A549 (cell line): ENCODE data around the gene AGFG1.

Source experiments
- BHLHE40 ChIP-seq: IDR thresholded peaks from 2 replicates; pipeline ENCODE4 v1.6.1; 2012; ENCODE audit warnings: low read depth, low read length, inconsistent platforms
- EP300 ChIP-seq, 2 experiments: fragments of >200 bp; sonication (Bioruptor Twin); formaldehyde crosslinking; IDR thresholded peaks; 2 replicates in 1 of 2; 3 replicates in 1 of 2; pipeline ENCODE4 v1.6.1; 2016 to 2017
- POLR2A ChIP-seq: IDR thresholded peaks from 2 replicates; pipeline ENCODE4 v1.6.1; 2012; ENCODE audit warnings: mild to moderate bottlenecking, low read length
- RARB ChIP-seq: fragments of 250-450 bp; sonication (Bioruptor Pico); IDR thresholded peaks from 2 replicates; pipeline ENCODE4 v1.8.0; 2021; ENCODE audit warnings: mild to moderate bottlenecking, moderate library complexity
- RCOR1 ChIP-seq: fragments of 150-350 bp; IDR thresholded peaks from 2 replicates; pipeline ENCODE4 v1.6.1; 2014; ENCODE audit warnings: antibody characterized with exemption, low read length, low read depth
- RFX5 ChIP-seq: fragments of 450-650 bp; IDR thresholded peaks from 2 replicates; pipeline ENCODE4 v1.7.1; 2014; ENCODE audit warnings: antibody characterized with exemption, mild to moderate bottlenecking, moderate library complexity
- ZFP36 ChIP-seq: fragments of 450-650 bp; IDR thresholded peaks from 2 replicates; pipeline ENCODE4 v1.6.1; 2014; ENCODE audit warnings: borderline replicate concordance; ENCODE audit not compliant: partially characterized antibody
- ZSCAN20 ChIP-seq: fragments of 250-450 bp; sonication (Bioruptor Pico); IDR thresholded peaks from 2 replicates; pipeline ENCODE4 v1.8.0; 2022; ENCODE audit warnings: mild to moderate bottlenecking, moderate library complexity
- TF ChIP-seq, protein P1 (sequence below): fragments of >200 bp; sonication (Bioruptor Twin); formaldehyde crosslinking; IDR thresholded peaks from 3 replicates; pipeline ENCODE4 v1.5.1; 2016
- TF ChIP-seq, protein P2 (sequence below): fragments of >200 bp; sonication (Bioruptor Twin); formaldehyde crosslinking; IDR thresholded peaks from 3 replicates; pipeline ENCODE4 v1.6.1; 2016
- TF ChIP-seq, protein P3 (sequence below): IDR thresholded peaks from 2 replicates; pipeline ENCODE4 v1.6.1; 2012
- TF ChIP-seq, protein P4 (sequence below): fragments of 200-600 bp; sonication (generic); IDR thresholded peaks from 2 replicates; pipeline ENCODE4 v1.6.1; 2016; ENCODE audit warnings: antibody characterized with exemption, mild to moderate bottlenecking, moderate library complexity

DNA sequence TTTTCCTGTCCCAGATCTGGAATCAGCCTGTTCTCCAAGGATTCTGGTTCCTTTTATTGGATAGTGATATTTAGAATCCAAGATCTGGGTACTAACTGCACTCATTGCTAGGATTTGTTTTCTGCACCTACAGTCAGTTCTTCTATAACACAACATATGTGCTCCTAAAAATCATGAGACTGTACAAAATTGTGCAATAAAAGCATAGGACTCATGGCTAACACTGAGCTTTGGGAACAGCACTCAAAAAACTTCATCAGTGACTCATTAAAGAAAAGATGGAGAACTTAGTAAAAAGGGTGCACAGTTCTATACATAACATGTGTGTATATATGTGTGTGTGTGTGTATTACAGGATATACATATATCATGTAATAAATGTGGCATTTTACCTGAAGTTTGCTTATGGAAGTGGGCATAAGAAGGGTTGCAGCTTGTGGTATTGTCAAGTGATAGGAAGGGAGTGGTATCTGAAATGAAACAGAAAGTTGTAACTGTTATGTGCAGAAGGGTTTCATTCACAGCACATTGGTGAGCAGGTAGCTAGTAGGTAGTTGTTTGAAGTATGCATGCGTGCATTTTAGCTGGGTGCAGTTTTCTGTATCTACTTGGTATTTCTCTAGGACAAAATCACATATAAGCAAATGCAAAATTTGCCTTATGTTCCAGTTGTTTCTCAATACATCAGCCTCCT, 120.9 kb downstream of the AGFG1 start:
- TF ChIP-seq, protein P1, sequence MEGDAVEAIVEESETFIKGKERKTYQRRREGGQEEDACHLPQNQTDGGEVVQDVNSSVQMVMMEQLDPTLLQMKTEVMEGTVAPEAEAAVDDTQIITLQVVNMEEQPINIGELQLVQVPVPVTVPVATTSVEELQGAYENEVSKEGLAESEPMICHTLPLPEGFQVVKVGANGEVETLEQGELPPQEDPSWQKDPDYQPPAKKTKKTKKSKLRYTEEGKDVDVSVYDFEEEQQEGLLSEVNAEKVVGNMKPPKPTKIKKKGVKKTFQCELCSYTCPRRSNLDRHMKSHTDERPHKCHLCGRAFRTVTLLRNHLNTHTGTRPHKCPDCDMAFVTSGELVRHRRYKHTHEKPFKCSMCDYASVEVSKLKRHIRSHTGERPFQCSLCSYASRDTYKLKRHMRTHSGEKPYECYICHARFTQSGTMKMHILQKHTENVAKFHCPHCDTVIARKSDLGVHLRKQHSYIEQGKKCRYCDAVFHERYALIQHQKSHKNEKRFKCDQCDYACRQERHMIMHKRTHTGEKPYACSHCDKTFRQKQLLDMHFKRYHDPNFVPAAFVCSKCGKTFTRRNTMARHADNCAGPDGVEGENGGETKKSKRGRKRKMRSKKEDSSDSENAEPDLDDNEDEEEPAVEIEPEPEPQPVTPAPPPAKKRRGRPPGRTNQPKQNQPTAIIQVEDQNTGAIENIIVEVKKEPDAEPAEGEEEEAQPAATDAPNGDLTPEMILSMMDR, result no peak
- no peak for TF ChIP-seq RARB (CRISPR knock-in tag)
- no peak for TF ChIP-seq POLR2A
- no peak for TF ChIP-seq EP300 (IDR thresholded peaks at IDR 0.05)
- no peak for TF ChIP-seq ZSCAN20 (CRISPR knock-in tag)
- TF ChIP-seq RFX5, result no peak
- TF ChIP-seq, protein P2, sequence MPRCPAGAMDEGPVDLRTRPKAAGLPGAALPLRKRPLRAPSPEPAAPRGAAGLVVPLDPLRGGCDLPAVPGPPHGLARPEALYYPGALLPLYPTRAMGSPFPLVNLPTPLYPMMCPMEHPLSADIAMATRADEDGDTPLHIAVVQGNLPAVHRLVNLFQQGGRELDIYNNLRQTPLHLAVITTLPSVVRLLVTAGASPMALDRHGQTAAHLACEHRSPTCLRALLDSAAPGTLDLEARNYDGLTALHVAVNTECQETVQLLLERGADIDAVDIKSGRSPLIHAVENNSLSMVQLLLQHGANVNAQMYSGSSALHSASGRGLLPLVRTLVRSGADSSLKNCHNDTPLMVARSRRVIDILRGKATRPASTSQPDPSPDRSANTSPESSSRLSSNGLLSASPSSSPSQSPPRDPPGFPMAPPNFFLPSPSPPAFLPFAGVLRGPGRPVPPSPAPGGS, result no peak
- TF ChIP-seq ZFP36, result no peak
- TF ChIP-seq, protein P3, sequence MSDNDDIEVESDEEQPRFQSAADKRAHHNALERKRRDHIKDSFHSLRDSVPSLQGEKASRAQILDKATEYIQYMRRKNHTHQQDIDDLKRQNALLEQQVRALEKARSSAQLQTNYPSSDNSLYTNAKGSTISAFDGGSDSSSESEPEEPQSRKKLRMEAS, result no peak
- TF ChIP-seq RCOR1, result no peak
- TF ChIP-seq, protein P4, sequence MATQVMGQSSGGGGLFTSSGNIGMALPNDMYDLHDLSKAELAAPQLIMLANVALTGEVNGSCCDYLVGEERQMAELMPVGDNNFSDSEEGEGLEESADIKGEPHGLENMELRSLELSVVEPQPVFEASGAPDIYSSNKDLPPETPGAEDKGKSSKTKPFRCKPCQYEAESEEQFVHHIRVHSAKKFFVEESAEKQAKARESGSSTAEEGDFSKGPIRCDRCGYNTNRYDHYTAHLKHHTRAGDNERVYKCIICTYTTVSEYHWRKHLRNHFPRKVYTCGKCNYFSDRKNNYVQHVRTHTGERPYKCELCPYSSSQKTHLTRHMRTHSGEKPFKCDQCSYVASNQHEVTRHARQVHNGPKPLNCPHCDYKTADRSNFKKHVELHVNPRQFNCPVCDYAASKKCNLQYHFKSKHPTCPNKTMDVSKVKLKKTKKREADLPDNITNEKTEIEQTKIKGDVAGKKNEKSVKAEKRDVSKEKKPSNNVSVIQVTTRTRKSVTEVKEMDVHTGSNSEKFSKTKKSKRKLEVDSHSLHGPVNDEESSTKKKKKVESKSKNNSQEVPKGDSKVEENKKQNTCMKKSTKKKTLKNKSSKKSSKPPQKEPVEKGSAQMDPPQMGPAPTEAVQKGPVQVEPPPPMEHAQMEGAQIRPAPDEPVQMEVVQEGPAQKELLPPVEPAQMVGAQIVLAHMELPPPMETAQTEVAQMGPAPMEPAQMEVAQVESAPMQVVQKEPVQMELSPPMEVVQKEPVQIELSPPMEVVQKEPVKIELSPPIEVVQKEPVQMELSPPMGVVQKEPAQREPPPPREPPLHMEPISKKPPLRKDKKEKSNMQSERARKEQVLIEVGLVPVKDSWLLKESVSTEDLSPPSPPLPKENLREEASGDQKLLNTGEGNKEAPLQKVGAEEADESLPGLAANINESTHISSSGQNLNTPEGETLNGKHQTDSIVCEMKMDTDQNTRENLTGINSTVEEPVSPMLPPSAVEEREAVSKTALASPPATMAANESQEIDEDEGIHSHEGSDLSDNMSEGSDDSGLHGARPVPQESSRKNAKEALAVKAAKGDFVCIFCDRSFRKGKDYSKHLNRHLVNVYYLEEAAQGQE, result no peak
- TF ChIP-seq BHLHE40, result no peak
